ENCODE data around the gene TEX38. TPM values are rescaled to one million over a fixed set of nuclear protein-coding genes. Genes with fewer than 3 reads are reported as not detected.
A peak's percentile ranks its signal among the peaks of the same experiment; 100 is the strongest.
"Not testable (repeated sequence)": the region's sequence is repeated elsewhere in the genome, so short reads cannot be mapped to it uniquely, and the experiment has no call there.

Gene TEX38
- not detected in 2 replicates for total RNA-seq

DNA sequence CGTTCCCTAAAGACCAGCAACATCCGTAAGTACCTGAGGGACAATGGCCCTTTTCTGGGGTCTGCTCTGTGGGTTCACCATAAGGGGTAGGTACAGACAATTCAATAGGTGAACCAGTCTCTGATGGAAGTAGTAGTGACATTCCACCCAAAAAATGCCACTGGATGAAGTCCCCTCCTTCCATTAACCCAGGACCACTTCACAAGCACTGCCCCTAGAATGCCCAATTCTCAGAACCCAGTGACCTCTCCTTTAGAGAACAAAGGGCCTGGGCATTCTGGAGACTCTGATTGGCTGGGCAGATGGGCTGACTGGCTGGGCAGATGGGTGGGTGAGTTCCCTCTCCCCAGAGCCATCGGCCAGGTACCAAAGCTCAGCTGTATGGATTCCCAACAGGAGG, at the start of gene TEX38:
Gene TEX38, plus strand, starts transcription at position 301 of the 400 bp plus-strand sequence. Its CDS starts 81 bp downstream, at position 382.
- DNase-seq (ENCODE audit: extremely low read depth, low read depth, low spot score), result no peak

DNA sequence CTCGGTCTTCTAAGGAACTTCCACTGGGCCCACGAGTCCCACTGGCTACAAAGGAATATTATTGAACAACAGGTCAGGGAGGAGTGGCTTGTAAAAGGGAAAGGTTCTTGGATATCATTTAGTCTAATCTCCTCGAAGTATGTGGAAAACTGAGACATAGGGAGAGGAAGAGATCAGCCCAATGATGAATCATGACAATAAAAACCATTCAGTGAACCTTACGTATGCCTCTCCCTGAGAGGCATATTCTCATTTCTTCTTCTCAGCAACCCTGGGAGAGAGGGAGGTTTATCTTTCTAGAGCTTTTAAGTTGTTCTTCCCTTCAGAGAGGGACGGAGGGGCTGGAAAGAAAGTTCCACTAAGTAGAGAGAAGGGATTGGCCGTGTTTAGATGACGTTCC, 49.7 kb upstream of the TEX38 start:
- DNase-seq (ENCODE audit: extremely low read depth, low read depth, low spot score), result no peak

DNA sequence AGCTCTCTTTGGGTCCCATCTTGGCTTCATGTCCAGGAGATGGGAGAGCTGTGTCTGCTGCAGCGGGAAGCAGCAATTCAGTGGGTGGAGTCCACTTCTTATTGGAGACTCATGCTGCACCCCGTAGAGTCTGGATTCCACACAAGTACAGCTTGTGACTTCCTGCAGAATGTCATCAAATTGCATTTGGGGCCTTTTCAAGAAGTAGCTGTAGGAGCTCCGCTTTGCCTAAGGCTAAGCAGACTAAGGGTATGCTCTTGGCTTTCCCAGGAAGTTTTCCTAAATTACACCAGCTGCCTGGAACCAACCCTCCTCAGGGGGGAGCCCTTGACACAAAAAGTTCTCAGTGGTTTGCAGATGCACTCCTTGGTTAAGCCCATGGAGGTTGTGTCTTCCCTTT, 49.3 kb upstream of the TEX38 start:
- no peak for DNase-seq (ENCODE audit: extremely low read depth, low read depth, low spot score)

DNA sequence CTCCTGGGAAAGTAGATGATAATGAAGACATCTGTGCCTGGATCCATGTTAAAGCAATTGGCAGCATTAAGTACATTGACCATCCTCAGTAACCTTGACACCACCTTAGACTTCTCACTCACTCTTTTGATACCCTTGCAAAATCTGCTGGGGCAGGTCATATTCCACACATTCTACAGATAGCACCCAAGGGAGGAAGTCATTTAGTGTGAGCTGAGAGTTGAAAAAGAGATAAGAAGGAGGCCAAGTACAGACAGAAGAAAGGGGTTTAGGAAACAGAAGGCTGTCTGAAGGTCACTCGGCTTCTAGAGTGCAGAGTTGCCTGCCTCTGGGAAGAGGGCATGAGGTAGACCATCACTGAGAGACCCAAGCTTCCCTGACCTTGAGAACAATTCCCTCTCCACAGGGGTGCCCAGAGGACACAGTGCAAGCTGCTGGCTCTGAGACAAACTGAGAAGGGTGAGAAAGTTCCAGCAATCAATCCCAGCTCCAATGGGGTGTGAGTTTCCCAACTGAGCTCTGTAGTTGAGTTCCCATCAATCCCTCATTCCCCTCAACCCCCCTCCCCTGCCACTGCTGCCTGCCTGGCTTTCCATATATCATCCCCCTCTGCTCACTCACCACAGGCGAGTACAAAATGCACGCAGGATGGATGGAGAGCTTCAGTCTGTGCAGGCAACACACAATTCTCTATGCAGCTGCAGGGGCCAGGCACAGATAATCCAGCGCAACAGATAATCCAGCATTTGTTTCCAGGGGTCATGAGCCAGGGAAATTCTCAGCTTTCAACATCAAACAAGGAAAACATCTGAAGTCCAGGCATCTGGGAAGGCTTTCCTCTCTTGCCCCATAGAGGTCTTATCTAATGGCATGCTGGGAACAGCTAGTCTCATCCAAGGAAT, 47.7 kb upstream of the TEX38 start:
- no peak for DNase-seq (ENCODE audit: extremely low read depth, low read depth, low spot score)

DNA sequence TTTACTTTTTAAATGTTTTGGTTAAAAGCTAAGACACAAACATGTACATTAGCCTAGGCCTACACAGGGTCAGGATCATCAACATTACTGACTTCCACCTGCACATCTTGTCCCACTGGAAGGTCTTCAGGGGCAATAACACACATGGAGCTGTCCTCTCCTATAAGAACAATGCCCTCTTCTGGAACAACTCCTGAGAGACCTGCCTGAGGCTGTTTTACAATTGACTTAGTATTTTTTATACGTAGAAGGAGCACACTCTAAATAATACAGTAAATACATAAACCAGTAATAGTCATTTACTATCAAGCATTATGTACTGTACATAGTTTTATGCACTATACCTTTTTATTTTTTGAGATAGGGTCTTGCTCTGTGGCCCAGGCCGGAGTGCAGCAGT, 40.9 kb upstream of the TEX38 start:
- no peak for DNase-seq (ENCODE audit: extremely low read depth, low read depth, low spot score)

DNA sequence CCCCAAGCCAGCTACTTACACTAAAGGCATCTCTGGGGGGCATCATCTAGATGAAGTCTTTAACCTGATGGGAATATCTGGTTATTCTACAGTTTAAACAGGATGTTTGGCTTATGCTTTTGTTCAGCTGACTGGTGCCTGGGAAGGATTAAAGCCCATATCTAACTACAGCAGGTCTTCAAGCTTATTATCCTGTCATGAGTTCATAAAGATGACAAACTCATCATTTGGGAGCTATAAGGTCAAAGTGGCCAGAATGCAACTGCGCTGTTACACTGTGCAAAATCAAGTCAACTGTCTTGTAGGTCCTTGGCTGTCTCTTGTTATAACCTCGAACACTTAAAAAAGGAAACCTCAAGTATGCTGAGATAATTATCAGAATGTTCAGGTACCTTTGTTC, 36.4 kb upstream of the TEX38 start:
- no peak for DNase-seq (ENCODE audit: extremely low read depth, low read depth, low spot score)

DNA sequence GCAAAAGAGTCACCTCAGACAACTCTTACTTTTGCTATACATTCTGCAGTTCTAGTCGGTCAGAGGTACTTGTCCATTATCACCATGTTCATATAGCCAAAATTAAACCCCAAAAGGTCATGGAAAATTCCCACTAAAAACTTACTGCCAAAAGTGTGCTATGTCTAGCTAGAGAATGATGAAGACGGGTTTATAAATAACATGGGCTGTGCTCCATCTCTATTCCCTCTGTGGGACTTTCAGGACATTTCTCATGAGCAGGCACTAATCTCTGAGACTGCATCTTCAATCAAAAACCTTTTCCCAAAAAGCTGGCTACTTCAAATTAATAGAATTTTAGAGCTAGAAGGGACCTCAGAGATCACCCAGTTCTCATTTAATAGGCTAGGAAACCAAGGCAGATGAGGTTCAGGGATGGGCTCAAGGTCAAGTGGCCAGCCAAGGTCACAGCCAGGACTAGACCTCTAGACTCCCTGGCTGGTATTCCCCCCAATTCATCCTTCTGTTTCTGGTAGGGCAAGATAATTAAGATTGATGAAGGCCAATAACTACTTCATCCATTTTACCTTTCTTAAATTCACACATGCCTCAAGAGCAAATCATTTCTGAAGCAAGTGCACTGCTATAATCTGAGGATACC, 34.1 kb upstream of the TEX38 start:
- DNase-seq (ENCODE audit: extremely low read depth, low read depth, low spot score), result no peak

DNA sequence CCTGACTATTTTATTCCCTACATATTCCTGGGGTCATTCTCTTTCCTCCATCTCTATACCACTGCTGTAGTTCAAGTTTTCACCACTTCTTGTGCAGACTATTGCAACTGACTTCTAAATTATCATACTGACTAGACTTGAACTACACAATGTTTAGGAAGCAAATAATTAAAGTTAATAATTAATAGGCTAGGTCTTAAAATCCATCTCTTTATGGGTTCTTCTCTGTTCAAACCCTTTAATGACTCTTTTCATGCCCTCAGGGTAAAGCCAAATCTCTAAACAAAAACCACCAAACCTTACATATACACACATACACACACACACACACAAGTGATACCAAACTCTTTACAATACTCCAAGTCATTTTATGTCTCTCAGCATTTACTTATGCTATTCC, 32.7 kb upstream of the TEX38 start:
- DNase-seq (ENCODE audit: extremely low read depth, low read depth, low spot score), result no peak

DNA sequence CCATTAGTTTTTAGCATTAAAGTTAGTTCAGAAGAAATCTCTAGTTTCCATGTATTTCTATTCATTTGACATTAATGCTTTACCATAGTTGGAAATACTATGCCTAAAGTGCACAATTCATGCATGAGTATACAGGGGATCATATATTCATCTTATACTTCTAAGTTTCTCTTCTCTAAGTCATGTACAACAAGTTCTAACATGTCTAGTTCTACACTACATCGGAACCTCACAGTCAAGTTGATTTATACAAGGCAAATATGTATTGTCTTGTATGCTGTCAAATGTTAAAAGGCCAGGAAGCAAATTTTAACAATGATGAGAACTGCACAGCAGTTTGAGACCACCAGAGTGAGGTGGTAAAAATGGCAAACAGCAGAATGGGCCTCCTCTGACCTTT, 32.1 kb upstream of the TEX38 start:
- DNase-seq (ENCODE audit: extremely low read depth, low read depth, low spot score), result no peak

DNA sequence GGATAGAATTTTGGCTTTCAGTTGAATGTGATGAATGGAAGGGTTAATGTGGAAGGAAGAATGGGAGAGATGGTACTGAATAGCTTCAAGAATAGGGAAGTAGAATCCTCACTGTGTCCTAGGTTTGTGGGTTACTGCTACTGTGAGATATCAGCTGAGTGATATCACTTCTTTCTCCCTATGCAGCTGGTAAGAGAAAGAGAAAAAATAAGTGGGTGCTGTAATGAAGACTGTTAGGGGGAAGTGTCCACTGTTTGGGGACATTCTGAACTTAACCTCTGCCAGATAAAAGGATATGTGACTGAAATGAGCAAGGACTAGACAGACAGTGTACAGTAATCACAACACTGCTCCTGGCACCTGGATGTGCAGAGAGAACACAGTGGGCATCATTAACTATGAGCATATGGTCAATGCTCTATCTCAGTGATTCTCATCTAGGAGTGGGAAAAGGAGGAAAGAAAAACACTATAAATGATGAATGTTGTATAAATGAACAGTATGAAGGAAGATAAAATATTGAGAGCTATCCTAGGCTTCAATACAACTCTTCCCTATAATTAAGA, 29.5 kb upstream of the TEX38 start:
- DNase-seq (ENCODE audit: extremely low read depth, low read depth, low spot score), result no peak

DNA sequence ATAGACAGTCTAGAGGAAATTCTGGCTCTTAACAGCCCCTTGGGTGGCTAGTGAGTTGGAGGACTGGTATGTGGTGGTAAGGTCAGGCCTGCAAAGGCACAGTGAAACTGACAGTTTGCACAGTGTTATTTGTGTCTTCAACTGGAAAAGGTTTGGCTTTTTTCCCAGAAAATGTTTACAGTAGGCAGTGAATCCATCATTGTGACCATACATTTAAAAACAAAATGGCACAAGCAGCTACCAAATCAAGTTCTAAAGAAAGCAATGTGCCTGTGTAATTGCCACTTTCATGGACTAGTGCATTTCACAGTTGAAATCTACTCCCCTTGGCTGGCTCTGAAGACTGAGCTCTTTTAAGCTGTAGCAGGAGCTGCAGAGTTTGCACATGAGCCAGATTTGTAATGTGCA, 28.3 kb upstream of the TEX38 start:
- peak; percentile 18 for DNase-seq (ENCODE audit: extremely low read depth, low read depth, low spot score)

DNA sequence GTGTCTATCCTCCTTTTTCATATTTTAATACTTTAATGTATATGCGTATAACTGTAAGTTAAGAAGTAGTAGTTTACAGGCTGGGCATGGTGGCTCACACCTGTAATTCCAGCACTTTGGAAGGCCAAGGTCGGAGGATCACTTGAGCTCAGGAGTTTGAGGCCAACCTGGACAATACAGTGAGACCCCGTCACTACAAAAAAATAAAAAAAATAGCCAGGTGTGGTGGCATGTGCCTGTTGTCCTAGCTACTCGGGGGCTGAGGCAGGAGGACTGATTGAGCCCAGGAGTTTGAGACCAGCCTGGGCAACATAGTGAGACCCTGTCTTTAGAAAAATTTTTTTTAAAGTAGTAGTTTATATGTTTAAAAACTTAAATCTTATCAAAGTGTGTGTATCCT, 25.8 kb upstream of the TEX38 start:
- DNase-seq (ENCODE audit: extremely low read depth, low read depth, low spot score), result no peak

DNA sequence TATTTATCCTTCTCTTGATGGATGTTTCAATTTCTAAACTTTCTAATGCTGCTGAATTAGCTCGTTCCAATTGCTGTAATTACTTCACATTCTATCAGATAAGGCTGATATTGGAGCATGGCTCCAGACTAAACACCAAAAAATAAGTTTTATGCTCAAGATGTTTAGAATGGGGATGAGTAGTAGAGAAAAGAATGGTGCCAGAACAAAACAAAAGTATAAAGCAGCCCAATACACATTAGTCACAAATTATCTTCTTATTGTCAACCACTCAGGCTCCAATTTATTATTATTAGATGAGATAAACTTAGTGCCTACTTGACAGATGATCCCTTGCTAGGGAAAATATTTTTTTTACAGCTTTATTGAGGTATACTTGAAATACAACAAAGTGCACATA, 25.3 kb upstream of the TEX38 start:
- DNase-seq (ENCODE audit: extremely low read depth, low read depth, low spot score), result no peak

DNA sequence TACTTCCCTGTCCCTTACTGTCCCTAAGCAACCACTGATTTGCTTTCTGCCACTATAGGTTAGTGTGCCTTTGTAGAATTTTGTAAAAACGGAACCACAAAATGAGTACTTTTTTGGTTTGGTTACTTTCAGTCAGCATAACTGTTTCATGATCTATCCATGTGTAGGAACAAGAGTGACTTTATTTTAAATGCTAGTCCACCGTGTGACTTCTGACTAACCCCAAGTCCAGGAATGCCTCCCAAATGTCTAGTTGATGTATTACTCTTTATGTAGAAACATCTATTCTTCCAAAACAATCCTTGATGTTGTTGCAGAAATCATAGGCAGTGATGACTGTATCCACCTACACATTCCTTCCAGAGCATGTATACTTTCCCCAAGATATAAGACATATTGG, 24.8 kb upstream of the TEX38 start:
- no peak for DNase-seq (ENCODE audit: extremely low read depth, low read depth, low spot score)

DNA sequence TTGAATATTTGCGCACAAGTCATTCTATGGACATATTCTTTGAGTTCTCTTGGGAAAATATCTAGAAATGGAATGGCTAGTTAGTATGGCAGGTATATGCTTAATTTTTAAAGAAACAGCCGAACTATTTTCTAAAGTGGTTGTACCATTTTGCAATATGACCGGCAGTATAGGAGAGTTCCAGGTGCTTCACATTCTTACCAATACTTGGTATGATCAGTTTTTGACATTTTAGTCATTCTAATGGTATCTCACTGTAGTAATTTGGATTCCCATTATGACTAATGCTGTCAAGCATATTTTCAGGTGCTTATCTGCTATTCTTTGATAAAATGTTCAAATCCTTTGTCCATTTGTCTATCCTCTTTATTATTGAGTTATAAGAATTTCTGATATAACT, 24.0 kb upstream of the TEX38 start:
- no peak for DNase-seq (ENCODE audit: extremely low read depth, low read depth, low spot score)

DNA sequence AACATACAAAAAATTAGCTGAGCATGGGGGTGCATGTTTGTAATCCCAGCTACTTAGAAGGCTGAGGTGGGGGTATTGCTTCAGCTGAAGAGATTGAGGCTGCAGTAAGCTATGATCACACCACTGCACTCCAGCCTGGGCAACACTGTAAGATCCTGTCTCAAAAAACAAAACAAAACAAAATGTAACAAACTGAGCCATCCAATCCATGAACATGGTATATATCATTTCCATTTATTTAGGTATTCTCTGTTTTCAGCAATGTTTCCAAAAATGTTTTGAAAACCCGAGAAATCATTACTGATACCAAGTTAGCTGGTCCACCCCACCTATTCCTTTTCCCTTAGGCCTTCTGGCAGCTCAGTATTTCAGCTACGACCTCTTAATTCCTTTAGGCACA, 21.9 kb upstream of the TEX38 start:
- DNase-seq (ENCODE audit: extremely low read depth, low read depth, low spot score), result no peak

DNA sequence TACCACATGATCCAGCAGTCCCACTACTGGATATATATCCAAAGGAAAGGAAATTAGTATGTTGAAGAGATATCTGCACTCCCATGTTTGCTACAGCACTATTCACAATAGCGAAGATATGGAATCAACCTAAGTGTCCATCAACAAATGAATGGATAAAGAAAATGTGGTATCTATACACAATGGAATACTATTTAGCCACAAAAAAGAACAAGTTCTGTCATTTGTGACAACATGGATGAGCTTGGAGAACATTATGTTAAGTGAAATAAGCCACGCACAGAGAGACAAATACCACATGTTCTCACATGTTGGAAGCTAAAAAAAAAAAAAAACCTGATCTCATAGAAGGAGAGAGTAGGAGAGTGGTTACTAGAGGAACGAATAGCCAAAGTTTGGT, 21.2 kb upstream of the TEX38 start:
- DNase-seq (ENCODE audit: extremely low read depth, low read depth, low spot score), result no peak

DNA sequence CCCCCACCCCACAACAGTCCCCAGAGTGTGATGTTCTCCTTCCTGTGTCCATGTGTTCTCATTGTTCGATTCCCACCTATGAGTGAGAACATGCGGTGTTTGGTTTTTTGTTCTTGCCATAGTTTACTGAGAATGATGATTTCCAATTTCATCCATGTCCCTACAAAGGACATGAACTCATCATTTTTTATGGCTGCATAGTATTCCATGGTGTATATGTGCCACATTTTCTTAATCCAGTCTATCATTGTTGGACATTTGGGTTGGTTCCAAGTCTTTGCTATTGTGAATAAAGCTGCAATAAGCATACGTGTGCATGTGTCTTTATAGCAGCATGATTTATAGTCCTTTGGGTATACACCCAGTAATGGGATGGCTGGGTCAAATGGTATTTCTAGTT, 20.5 kb upstream of the TEX38 start:
- not testable (repeated sequence) for DNase-seq (ENCODE audit: extremely low read depth, low read depth, low spot score)

DNA sequence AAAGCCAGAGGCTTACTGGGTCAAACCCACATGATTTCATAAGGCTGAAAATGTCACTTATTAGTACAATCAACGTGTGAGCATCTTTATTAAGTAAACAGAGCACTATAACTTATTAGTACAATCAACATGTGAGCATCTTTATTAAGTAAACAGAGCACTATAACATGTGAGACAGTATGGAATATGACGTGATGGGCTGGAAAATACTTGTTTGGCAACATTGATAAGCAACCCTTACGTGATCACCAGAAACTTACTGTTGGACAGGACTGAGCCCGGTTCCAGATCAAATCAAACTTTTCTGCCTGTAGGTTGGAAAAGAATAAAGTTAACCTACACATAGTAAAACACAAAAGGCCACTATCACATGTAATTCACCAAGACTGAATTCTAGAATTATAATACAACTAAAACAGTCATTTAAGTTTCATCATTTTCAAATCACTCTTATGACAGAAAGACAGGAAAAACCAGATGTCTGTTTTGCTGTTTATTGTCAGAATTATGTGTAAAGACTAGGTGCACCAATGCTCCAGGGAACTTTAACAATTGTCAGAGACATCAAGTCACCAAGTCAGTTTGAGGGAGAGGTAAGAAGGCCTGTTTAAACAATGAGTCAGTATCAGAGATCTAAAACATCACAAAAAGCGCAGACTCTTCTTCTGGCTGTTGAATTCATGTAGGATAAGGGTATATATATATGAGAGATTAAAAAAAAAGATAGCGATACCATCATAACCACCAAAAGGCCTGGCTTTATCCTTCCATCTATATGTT, 19.1 kb upstream of the TEX38 start:
- DNase-seq (ENCODE audit: extremely low read depth, low read depth, low spot score), result no peak

DNA sequence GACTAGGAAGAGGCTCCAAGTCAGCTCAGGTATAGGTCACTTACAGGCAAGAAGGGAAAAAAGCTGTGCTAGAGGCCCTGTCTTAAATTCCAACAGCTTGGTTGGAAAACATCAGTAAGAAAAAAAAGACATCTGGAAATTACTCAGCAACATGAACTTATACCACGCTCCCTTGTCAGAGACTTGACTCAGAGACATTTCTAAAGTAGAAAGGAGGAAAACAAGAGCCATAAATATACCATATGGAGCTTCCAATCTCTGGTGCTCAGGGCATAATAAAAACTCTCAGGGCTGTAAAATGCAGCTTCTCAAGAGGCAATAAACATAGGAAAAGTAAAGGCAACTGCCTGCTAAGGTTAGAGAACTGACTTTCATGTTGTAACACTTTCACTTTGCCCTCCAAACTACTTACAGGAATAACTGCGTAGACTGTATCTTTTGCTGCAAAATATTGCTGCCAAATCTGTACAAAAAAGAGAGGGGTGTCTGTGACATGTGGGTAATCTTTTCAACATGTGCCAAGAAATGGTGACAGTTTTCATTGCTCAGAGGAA, 18.2 kb upstream of the TEX38 start:
- no peak for DNase-seq (ENCODE audit: extremely low read depth, low read depth, low spot score)

DNA sequence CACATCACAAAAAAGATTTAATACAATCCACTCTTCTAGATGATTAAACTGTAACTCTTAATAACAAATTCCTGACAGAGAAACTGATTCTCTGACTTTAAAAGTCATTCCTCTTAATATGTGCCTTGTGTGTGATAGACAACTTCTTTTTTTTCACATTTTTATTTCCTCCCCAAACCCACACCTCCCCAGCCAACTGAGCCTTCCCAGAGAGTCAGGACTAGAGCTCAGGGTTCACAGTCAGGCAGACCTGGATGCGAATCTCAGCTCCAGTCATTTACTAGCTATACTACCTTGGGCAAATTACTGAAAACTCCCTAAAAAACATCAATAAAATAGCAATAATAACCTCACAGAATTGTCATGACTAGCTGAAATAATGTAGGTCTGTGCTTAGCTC, 17.6 kb upstream of the TEX38 start:
- DNase-seq (ENCODE audit: extremely low read depth, low read depth, low spot score), result no peak

Measured in glomerular endothelial cell (primary cell).